Keratinocyte (primary cell): ENCODE data around the gene BICD1. TPM values are rescaled to one million over a fixed set of nuclear protein-coding genes. Genes with fewer than 3 reads are reported as not detected.

Experiments
- DNase-seq: peaks from one replicate; pipeline ENCODE4 v3.0.0-alpha.2; 2011; ENCODE audit warnings: low read depth, missing footprints, low spot score
- FAIRE-seq: peaks from 2 replicates; lab custom pipeline; 2011; peaks lifted over from hg19 to GRCh38; lab: Jason Lieb, UNC
- H2AFZ ChIP-seq: 2 replicates; pipeline ENCODE4 v1.6.0; 2012; ENCODE audit warnings: low read length, control low read depth, inconsistent platforms; ENCODE audit not compliant: control insufficient read depth
- H3K27ac ChIP-seq: 2 replicates; pipeline ENCODE4 v1.5.1; 2011; ENCODE audit warnings: low read length; ENCODE audit not compliant: control insufficient read depth, insufficient read depth
- H3K27me3 ChIP-seq: 3 replicates; pipeline ENCODE4 v1.6.0; 2011; ENCODE audit warnings: low read length; ENCODE audit not compliant: control insufficient read depth, insufficient read depth; ENCODE audit errors: extremely low read depth
- H3K36me3 ChIP-seq, 2 experiments: 2 replicates in 1 of 2; 3 replicates in 1 of 2; pipeline ENCODE4 v1.5.1; 2011; ENCODE audit warnings: low read length in 2 of 2, mild to moderate bottlenecking in 1 of 2; ENCODE audit not compliant: control insufficient read depth in 2 of 2, insufficient read depth in 2 of 2; ENCODE audit errors: extremely low read depth in 1 of 2
- H3K4me1 ChIP-seq: 3 replicates; pipeline ENCODE4 v1.5.1; 2011; ENCODE audit warnings: low read length; ENCODE audit not compliant: control insufficient read depth, insufficient read depth; ENCODE audit errors: extremely low read depth
- H3K4me2 ChIP-seq: 3 replicates; pipeline ENCODE4 v1.6.0; 2011; ENCODE audit warnings: low read depth, low read length; ENCODE audit not compliant: control insufficient read depth, insufficient read depth; ENCODE audit errors: extremely low read depth
- H3K4me3 ChIP-seq, 3 experiments: fragments of 200-600 bp in 1 of 3; sonication (generic) in 1 of 3; 2 replicates in 2 of 3; 3 replicates in 1 of 3; pipeline ENCODE4 v1.5.1; 2011 to 2016; ENCODE audit warnings: low read length in 3 of 3, mild to moderate bottlenecking in 3 of 3, control low read depth in 2 of 3, inconsistent platforms in 1 of 3, low read depth in 1 of 3, mixed read lengths in 1 of 3, mixed run types in 1 of 3, moderate library complexity in 1 of 3; ENCODE audit not compliant: control insufficient read depth in 2 of 3, insufficient read depth in 2 of 3; ENCODE audit errors: extremely low read depth in 1 of 3
- H3K79me2 ChIP-seq: 2 replicates; pipeline ENCODE4 v1.6.0; 2012; ENCODE audit warnings: low read length; ENCODE audit not compliant: control insufficient read depth, insufficient read depth
- H3K9ac ChIP-seq: 3 replicates; pipeline ENCODE4 v1.6.0; 2011; ENCODE audit warnings: low read length; ENCODE audit not compliant: control insufficient read depth, insufficient read depth; ENCODE audit errors: extremely low read depth
- H3K9me1 ChIP-seq: 3 replicates; pipeline ENCODE4 v1.6.0; 2011; ENCODE audit warnings: low read length; ENCODE audit not compliant: control insufficient read depth, insufficient read depth; ENCODE audit errors: extremely low read depth
- H3K9me3 ChIP-seq: 2 replicates; pipeline ENCODE4 v1.5.1; 2012; ENCODE audit warnings: low read depth, low read length; ENCODE audit not compliant: control insufficient read depth
- H4K20me1 ChIP-seq: 3 replicates; pipeline ENCODE4 v1.6.0; 2011; ENCODE audit warnings: low read length; ENCODE audit not compliant: control insufficient read depth, insufficient read depth; ENCODE audit errors: extremely low read depth
- CTCF ChIP-seq, 3 experiments: IDR thresholded peaks in 1 of 3; conservative IDR thresholded peaks in 1 of 3; optimal IDR thresholded peaks in 1 of 3; 2 replicates in 2 of 3; 3 replicates in 1 of 3; pipeline versions ENCODE3 to v1.5.1; 2011; ENCODE audit warnings: low read length in 3 of 3, mild to moderate bottlenecking in 3 of 3, moderate library complexity in 2 of 3, control low read depth in 1 of 3, inconsistent platforms in 1 of 3; ENCODE audit not compliant: insufficient read depth in 2 of 3; ENCODE audit errors: extremely low read depth in 1 of 3
- EZH2 ChIP-seq: IDR thresholded peaks from one replicate; pipeline ENCODE4 v1.6.1; 2012; ENCODE audit warnings: inconsistent platforms, mild to moderate bottlenecking, low read length, moderate library complexity
- dilution Hi-C: fragments of 300-500 bp; cut with MboI; formaldehyde crosslinking; loops from one replicate; pipeline ENCODE4 v1.7.0; 2020; ENCODE audit warnings: low sequenced_read_pairs; ENCODE audit not compliant: extremely low pct_ligation_motif_present
- polyA plus RNA-seq, 5 experiments: library from polyadenylated mRNA; depleted of rRNA in 3 of 5; stranded (reverse) in 3 of 5; stranded (forward) in 1 of 5; unstranded in 1 of 5; fragments of >200 nt; gene quantifications; 1 replicate in 1 of 5; 2 replicates in 3 of 5; 3 replicates in 1 of 5; pipeline versions ENCODE4 v1.2.1 to v1.2.3, GENCODE V29; 2011 to 2012; ENCODE audit warnings: missing spikeins in 2 of 5, low read depth in 1 of 5, low replicate concordance in 1 of 5
- small RNA-seq, 3 experiments: library from RNA; depleted of rRNA; stranded (forward); fragments of <200 nt; gene quantifications; one replicate each; pipeline ENCODE3, GENCODE V24; 2012; ENCODE audit warnings: low read depth in 3 of 3, low replicate concordance in 1 of 3; ENCODE audit not compliant: insufficient read length in 3 of 3

Gene BICD1
- polyA plus RNA-seq, 1 donor (not counting 4 experiments of a cell fraction or from before 2014, with no cell fraction given), result 10.2 TPM

GRCh38 chr12:32423559-32423958, 316.9 kb downstream of the BICD1 start:
- Histone ChIP-seq H3K4me1 (peaks cover 7% of the 10 kb centered on the region), H3K36me3 (peaks cover 0 to 7% of the 10 kb centered on the region in 2 experiments), H3K27ac (no peak overlapping the region), H2AFZ (no peak overlapping the region), H3K79me2 (peaks cover 69% of the 10 kb centered on the region), H4K20me1 (peaks cover 3% of the 10 kb centered on the region), H3K9ac (no peak overlapping the region), H3K9me1 (peaks cover 3% of the 10 kb centered on the region), H3K4me2 (no peak overlapping the region), H3K9me3 (no peaks in the 10 kb centered on the region), H3K27me3 (no peaks in the 10 kb centered on the region), H3K4me3 (no peak overlapping the region)
- TF ChIP-seq CTCF (optimal IDR thresholded peaks at IDR 0.05 in 1 of 3, IDR thresholded peaks at IDR 0.05 in 1 of 3, conservative IDR thresholded peaks at IDR 0.05 in 1 of 3; ENCODE audit: extremely low read depth in 1 of 3, insufficient read depth in 2 of 3, low read length in 3 of 3) (no peak), EZH2 (no peak)
- no peak for FAIRE-seq
- dilution Hi-C loops, result no loop called here
- DNase-seq, result no peak

GRCh38 chr12:32431025-32431424, 324.4 kb downstream of the BICD1 start:
- H3K9ac ChIP-seq, result no peak overlapping the region
- no peaks in the 10 kb centered on the region for H4K20me1 ChIP-seq
- H3K79me2 ChIP-seq, result peaks cover 58% of the 10 kb centered on the region
- no peaks in the 10 kb centered on the region for H3K9me1 ChIP-seq
- peaks cover 9% of the 10 kb centered on the region for H3K4me1 ChIP-seq
- TF ChIP-seq EZH2, result no peak
- TF ChIP-seq CTCF (optimal IDR thresholded peaks at IDR 0.05 in 1 of 3, IDR thresholded peaks at IDR 0.05 in 1 of 3, conservative IDR thresholded peaks at IDR 0.05 in 1 of 3; ENCODE audit: extremely low read depth in 1 of 3, insufficient read depth in 2 of 3, low read length in 3 of 3), result no peak
- H2AFZ ChIP-seq, result no peak overlapping the region
- dilution Hi-C loops, result no loop called here
- no peak overlapping the region for H3K4me2 ChIP-seq
- no peak overlapping the region for H3K27ac ChIP-seq
- H3K4me3 ChIP-seq, result no peak overlapping the region
- DNase-seq (no peak), FAIRE-seq (peak; percentile 44)
- no peaks in the 10 kb centered on the region for H3K36me3 ChIP-seq
- H3K27me3 ChIP-seq, result no peaks in the 10 kb centered on the region
- H3K9me3 ChIP-seq, result no peaks in the 10 kb centered on the region

Small RNA genes lying within 50 kb of the gene (small RNA-seq; reads per million reads assigned to genes)
- gene AC048344.2 (0 reads per million in 3 experiments), gene AC048344.3 (0 reads per million in 3 experiments), gene RF00019 (0 reads per million in 3 experiments)

Other genes starting within 250 kb of the BICD1 start
- gene RESF1, start 147.4 kb upstream of the BICD1 start, polyA plus RNA-seq, result 14.5 to 19.7 TPM (median 14.9 TPM) in 3 replicates